HUES6 (cell line): ENCODE measurements around the gene GSG1L2.

ENCODE experiments used
- H3K27ac ChIP-seq: 2 replicates; pipeline ENCODE4 v1.7.0; 2013; ENCODE audit warnings: low read depth, mild to moderate bottlenecking, low read length, inconsistent platforms
- H3K27me3 ChIP-seq: 2 replicates; pipeline ENCODE4 v1.6.1; 2013; ENCODE audit warnings: low read length; ENCODE audit not compliant: control insufficient read depth, insufficient read depth
- H3K36me3 ChIP-seq: 2 replicates; pipeline ENCODE4 v1.6.1; 2013; ENCODE audit warnings: low read length; ENCODE audit not compliant: control insufficient read depth, insufficient read depth
- H3K4me1 ChIP-seq: 2 replicates; pipeline ENCODE4 v1.6.1; 2013; ENCODE audit warnings: low read length; ENCODE audit not compliant: control insufficient read depth, insufficient read depth
- H3K4me3 ChIP-seq: 2 replicates; pipeline ENCODE4 v1.5.1; 2013; ENCODE audit warnings: low read depth, low read length
- H3K9ac ChIP-seq: one replicate; pipeline ENCODE4 v1.6.1; 2013; ENCODE audit warnings: mild to moderate bottlenecking, low read length
- H3K9me3 ChIP-seq: 2 replicates; pipeline ENCODE4 v1.6.1; 2013; ENCODE audit warnings: low read depth, low read length; ENCODE audit not compliant: control insufficient read depth, insufficient read depth

The GSG1L2 gene

DNA sequence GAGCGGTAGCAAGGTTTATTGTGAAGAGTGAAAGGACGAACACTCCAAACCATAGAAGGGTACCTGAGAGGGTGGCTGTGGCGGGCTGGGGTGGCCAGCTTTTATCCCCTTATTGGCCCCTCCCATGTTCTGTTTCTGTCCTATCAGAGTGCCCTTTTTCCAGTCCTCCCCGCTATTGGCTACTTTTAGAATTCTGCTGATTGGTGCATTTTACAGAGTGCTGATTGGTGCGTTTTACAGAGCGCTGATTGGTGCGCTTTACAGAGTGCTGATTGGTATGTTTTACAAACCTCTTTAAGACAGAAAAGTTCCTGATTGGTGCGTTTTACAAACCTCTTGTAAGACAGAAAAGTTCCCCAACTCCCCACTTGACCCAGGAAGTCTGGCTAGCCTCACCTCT is 12.5 kb downstream of the GSG1L2 start:
- Histone ChIP-seq H3K27me3 (peaks cover 4% of the 10 kb centered on the region; the same call in 1 of the 2 replicates), H3K4me1 (no peaks in the 10 kb centered on the region), H3K9ac (no peak overlapping the region), H3K36me3 (no peaks in the 10 kb centered on the region), H3K4me3 (no peak overlapping the region), H3K27ac (no peak overlapping the region), H3K9me3 (no peaks in the 10 kb centered on the region)

DNA sequence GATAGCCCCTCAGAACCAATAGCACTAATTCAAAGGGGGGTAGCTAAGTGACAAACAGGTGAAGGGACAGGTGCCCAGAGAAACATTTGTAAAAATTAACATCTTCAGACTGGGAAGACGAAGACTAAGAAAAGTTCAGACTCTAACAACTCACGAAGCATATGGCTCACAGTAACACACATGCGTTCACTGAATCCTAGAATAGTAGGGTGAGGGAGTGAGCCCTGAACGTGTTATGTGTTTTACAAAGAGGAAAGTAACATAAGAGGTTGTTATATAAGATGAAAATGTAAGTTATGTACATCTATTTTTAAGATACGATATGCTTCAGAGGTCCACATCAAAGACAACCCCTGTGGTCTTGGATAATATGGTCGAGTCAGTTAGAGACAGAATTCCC is 15.2 kb downstream of the GSG1L2 start:
- H3K27ac ChIP-seq = no peak overlapping the region
- no peak overlapping the region for H3K9ac ChIP-seq
- H3K36me3 ChIP-seq = no peaks in the 10 kb centered on the region
- no peaks in the 10 kb centered on the region for H3K9me3 ChIP-seq
- H3K4me1 ChIP-seq = no peaks in the 10 kb centered on the region; the same call in 1 of the 2 replicates
- peaks cover 4% of the 10 kb centered on the region; the same call in 1 of the 2 replicates for H3K27me3 ChIP-seq
- no peak overlapping the region for H3K4me3 ChIP-seq

DNA sequence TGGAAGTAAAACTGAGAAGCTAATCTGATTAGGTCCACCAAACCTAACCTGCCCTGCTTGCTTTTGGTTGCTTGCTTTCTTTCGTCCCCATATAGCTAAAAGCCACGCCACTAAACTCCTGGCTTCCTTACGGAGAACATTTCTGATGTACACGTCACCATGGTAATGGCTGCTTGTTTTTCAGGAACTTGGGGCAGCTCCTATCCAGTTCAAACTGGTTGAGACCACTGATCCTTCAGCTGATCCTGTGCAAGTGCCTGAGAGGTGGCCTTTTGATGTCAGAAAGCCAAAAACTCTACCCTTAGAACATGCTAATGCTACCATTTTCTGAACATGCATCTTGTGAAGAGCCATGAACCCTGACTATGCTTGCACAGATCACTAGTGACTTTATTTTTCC is 16.1 kb downstream of the GSG1L2 start:
- no peak overlapping the region for H3K4me3 ChIP-seq
- no peaks in the 10 kb centered on the region for H3K9me3 ChIP-seq
- H3K9ac ChIP-seq = no peak overlapping the region
- no peak overlapping the region for H3K27ac ChIP-seq
- no peaks in the 10 kb centered on the region for H3K36me3 ChIP-seq
- no peaks in the 10 kb centered on the region; the same call in 1 of the 2 replicates for H3K4me1 ChIP-seq
- H3K27me3 ChIP-seq = peaks cover 4% of the 10 kb centered on the region; the same call in 1 of the 2 replicates

DNA sequence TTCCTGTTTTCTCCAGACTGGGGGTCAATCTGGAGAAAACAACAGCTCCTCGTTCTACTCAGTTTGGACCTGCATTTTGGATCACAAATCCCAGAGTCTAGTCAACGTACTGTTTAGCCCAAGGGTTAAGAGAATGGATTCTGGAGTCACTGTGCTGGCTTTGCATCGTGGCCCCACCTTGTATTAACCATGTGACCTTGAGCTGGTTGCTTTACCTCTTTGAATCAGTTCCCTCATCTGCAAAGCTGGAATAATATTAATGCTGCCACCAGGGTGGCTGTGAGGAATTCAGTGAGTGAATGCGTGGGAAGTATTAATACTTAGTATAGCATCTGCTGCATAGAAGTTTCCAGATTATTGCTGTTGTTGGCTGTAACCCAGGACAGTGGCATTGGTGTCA is 19.2 kb downstream of the GSG1L2 start:
- no peaks in the 10 kb centered on the region for H3K9me3 ChIP-seq
- H3K4me3 ChIP-seq = no peak overlapping the region
- H3K4me1 ChIP-seq = no peaks in the 10 kb centered on the region; the same call in 1 of the 2 replicates
- H3K9ac ChIP-seq = no peak overlapping the region
- H3K36me3 ChIP-seq = no peaks in the 10 kb centered on the region
- no peak overlapping the region for H3K27ac ChIP-seq
- peaks cover 4% of the 10 kb centered on the region; the same call in 1 of the 2 replicates for H3K27me3 ChIP-seq

DNA sequence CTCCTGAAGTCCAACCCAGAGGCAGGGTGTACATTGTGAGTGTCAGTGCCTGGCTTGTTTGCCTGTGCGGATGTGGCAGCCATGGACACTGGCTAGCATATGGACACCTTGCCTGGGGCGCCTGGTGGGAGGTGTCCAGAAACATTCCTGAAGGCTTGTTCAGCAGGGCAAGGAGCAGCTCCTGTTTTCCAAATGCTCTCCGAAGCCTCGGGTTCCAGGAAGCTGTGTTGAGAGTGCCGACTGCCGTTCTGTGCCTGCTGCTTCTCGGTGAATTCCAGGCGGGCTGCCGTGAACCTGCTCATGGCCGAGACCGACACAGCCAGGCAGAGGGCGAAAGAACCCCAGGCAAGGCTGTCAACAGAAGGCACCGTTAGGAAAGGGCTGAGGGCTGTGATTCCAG is 19.6 kb downstream of the GSG1L2 start:
- H3K9me3 ChIP-seq = no peaks in the 10 kb centered on the region
- H3K4me1 ChIP-seq = no peaks in the 10 kb centered on the region; the same call in 1 of the 2 replicates
- no peak overlapping the region for H3K9ac ChIP-seq
- no peak overlapping the region for H3K27ac ChIP-seq
- no peak overlapping the region for H3K4me3 ChIP-seq
- peaks cover 4% of the 10 kb centered on the region; the same call in 1 of the 2 replicates for H3K27me3 ChIP-seq
- H3K36me3 ChIP-seq = no peaks in the 10 kb centered on the region

DNA sequence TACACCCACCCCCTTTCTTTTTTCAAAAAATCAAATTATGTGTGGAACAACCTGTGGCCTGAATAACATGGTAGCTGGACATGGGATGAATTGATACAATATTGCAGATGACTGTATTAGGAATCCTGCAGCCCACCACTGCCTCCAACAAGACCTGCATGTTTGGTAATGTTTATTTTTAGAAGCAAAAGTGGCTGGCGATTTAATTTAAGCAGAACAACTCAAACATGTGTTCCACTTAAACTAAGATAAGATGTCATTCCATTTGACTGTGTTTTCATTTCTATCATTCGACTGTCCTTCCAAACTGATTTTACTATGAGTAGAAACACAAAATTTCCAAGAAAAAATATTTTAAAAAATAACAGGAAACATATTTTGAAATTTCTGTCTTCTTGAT is 20.4 kb downstream of the GSG1L2 start:
- Histone ChIP-seq H3K9ac (no peak overlapping the region), H3K4me3 (no peak overlapping the region), H3K9me3 (no peaks in the 10 kb centered on the region), H3K36me3 (no peaks in the 10 kb centered on the region), H3K4me1 (no peaks in the 10 kb centered on the region; the same call in 1 of the 2 replicates), H3K27me3 (peaks cover 4% of the 10 kb centered on the region; the same call in 1 of the 2 replicates), H3K27ac (no peak overlapping the region)

DNA sequence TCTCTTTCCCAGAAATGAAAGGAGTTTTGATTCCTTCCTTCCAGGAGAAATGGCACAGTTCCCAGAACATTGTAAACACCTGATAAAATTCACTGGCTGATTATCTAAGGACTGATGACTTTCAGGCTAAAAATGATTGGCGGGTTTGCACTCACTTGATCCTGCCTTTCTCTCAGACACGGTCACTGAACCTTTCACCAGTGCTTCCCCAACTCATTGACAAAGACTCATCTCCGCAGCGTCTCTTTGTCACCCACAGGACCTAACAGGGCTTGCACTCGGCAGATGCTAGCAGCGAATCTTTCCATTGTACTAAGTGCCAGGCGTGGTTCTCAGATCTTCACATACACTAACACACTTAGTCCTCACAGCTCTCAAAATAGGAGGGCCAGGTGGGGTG is 23.2 kb downstream of the GSG1L2 start:
- no peaks in the 10 kb centered on the region for H3K27me3 ChIP-seq
- H3K36me3 ChIP-seq = no peaks in the 10 kb centered on the region
- H3K9me3 ChIP-seq = no peaks in the 10 kb centered on the region
- no peak overlapping the region for H3K27ac ChIP-seq
- H3K9ac ChIP-seq = no peak overlapping the region
- no peak overlapping the region for H3K4me3 ChIP-seq
- H3K4me1 ChIP-seq = no peaks in the 10 kb centered on the region; the same call in 1 of the 2 replicates

DNA sequence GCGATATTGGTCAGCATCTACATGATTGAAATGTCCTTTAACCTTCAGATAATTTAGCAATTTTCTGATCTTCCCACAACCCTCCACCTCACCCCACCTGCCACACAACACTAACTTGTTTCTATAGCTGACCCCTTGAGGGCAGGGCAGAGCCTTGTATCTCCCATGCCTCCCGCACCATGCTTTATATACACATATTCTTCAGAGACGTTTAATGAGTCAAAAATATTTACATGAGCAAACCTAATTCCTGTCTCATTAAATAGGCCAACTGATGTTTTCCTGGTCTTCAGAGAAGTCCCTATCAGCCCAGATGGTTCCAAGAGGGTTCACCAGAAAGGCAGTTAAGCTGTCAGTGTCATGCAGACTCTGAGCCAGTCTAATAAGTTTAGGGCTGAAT is 23.9 kb downstream of the GSG1L2 start:
- no peaks in the 10 kb centered on the region; the same call in 1 of the 2 replicates for H3K4me1 ChIP-seq
- H3K4me3 ChIP-seq = no peak overlapping the region
- no peak overlapping the region for H3K27ac ChIP-seq
- H3K9me3 ChIP-seq = no peaks in the 10 kb centered on the region
- no peaks in the 10 kb centered on the region for H3K27me3 ChIP-seq
- H3K36me3 ChIP-seq = no peaks in the 10 kb centered on the region
- H3K9ac ChIP-seq = no peak overlapping the region

DNA sequence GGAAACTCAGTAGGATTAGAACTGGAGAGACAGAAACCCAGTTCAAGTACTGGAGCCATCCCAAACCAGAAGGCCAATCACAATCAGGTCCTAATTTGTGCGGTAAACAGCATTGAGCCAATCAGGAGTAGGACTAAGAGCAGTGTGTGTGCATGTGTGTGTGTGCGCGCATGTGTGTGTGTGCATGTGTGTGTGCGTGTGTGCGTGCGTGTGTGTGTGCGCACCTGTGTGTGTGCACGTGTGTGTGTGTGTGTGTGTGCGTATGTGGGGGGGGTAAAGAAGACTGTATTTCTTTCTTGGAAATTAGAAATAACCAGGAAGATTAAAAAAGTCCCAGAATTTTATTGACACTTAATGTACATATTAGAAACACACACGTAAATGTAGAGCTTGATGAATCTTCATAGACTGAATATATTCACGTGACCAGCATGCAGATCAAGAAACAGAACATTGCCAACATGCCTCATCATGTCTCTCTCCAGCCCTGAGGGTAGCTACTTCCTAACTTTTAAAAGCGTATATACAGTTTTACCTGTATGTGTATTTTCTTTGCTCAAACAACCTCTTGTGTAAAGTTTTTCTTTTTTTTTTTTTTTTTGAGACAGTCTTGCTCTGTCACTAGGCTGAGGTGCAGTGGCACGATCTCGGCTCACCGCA is 29.6 kb downstream of the GSG1L2 start:
- no peaks in the 10 kb centered on the region for H3K27me3 ChIP-seq
- no peaks in the 10 kb centered on the region for H3K9me3 ChIP-seq
- H3K4me3 ChIP-seq = no peak overlapping the region
- no peak overlapping the region for H3K27ac ChIP-seq
- no peak overlapping the region for H3K9ac ChIP-seq
- H3K4me1 ChIP-seq = no peaks in the 10 kb centered on the region
- no peaks in the 10 kb centered on the region for H3K36me3 ChIP-seq

DNA sequence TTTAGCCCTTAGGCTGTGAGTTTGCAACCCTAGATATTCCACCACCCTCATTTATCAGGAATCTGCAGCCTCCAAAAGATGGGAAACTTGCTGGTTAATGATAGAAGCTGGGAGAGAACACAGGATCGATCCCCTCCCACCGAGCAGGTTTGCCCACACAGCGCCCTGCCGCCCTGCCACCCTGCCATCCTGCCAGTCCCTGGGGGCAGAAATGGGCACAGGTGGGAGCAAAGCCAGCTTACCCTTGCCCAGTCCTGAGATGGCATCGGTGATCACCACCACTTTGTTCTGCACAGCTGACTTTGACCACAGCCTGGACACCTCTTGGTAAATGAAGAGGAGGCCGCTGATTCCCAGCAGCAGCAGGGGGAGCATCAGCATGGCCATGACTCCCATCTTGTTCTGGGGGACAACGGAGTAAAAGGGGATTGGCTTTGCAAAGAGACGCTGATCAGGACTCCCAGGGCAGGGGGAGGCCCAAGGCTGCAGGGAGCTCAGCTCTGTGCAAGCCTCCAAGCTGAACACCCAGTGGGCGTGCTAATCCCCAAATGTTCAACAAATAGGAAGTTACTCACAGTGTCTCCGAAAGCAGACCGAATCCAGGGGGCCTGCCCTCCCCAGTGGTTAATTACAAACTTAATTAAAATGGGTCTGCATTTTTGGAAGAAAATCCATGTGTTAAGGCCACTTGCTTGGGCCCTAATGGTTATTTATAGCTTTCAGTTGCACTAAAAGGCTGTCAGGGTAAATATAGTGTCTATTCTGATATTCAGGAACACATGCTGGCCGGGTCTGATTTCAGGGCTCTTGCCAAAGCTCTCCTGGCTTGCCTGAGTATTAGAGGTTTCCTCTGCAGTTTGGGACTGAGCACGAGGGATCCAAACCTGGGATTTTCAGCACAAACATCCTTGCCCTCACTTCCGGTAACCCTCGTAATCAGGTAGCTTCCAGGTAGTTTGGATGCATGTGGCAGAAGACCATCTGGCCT is 30.7 kb downstream of the GSG1L2 start, which contains the start of gene DHRS7C:
Gene DHRS7C (minus strand): TSS at position 704 of the 988 bp plus-strand sequence. CDS start 308 bp downstream, at position 396.
- Histone ChIP-seq H3K27ac (no peak within 1 kb of the TSS), H3K36me3 (no peaks in the 10 kb centered on the region), H3K9me3 (no peaks in the 10 kb centered on the region), H3K9ac (no peak within 1 kb of the TSS), H3K27me3 (no peaks in the 10 kb centered on the region), H3K4me3 (no peak within 1 kb of the TSS), H3K4me1 (no peaks in the 10 kb centered on the region)

DNA sequence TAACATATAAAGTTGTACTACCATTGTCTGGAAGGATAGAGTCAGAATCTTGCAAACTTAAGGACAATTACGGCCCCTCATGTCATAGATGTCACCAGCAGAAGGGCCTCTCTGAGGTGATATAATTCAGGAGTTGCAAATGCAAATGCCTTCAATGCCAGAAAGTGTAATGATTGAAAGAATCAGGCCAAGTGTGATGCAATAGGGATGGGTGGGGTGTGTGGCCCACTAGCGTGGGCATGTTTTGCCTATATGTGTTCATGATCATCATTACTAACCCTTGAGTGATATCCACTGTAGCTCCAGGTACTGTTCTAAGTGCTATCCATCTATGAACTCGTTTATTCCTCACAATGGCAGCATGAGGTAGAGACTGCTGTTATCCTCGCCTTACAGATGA is 31.6 kb downstream of the GSG1L2 start:
- no peaks in the 10 kb centered on the region for H3K9me3 ChIP-seq
- H3K27me3 ChIP-seq = no peaks in the 10 kb centered on the region

More for the DNA sequence above, 31.6 kb downstream of the GSG1L2 start:
- H3K9ac ChIP-seq = no peak overlapping the region
- H3K36me3 ChIP-seq = no peaks in the 10 kb centered on the region
- no peaks in the 10 kb centered on the region for H3K4me1 ChIP-seq
- H3K27ac ChIP-seq = no peak overlapping the region
- H3K4me3 ChIP-seq = no peak overlapping the region
